H1 (cell line): ENCODE data around the gene CRK. TPM values are rescaled to one million over a fixed set of nuclear protein-coding genes. Genes with fewer than 3 reads are reported as not detected.
A peak's percentile ranks its signal among the peaks of the same experiment; 100 is the strongest.

ENCODE experiments used
- CTCF ChIA-PET: fragments of 300-600 bp; sonication (Branson Sonifier 250); formaldehyde crosslinking; loops from one replicate; lab custom pipeline; 2021; ENCODE audit not compliant: partially characterized antibody; lab: Charles Lee
- POLR2A ChIA-PET: fragments of 300-600 bp; sonication (Branson Sonifier 250); formaldehyde crosslinking; loops from one replicate; lab custom pipeline; 2021; ENCODE audit warnings: inconsistent platforms; ENCODE audit not compliant: partially characterized antibody; lab: Charles Lee
- DNase-seq, 2 experiments: peaks; one replicate each; pipeline versions ENCODE4 v3.0.0 to v3.0.0-alpha.2; 2010 to 2022; ENCODE audit warnings: low spot score in 2 of 2, low read depth in 1 of 2, mixed read lengths in 1 of 2
- FAIRE-seq: peaks from 2 replicates; lab custom pipeline; 2011; peaks lifted over from hg19 to GRCh38; lab: Jason Lieb, UNC
- H2AFZ ChIP-seq: 2 replicates; pipeline ENCODE4 v1.8.1; 2012; ENCODE audit warnings: low read length, inconsistent platforms
- H2AK5ac ChIP-seq: 2 replicates; pipeline ENCODE4 v1.6.1; 2013; ENCODE audit warnings: low read depth, low read length
- H2BK120ac ChIP-seq: replicated peaks from 2 replicates; pipeline ENCODE3; 2013; ENCODE audit warnings: low read depth, low read length, inconsistent platforms
- H2BK12ac ChIP-seq: 2 replicates; pipeline ENCODE4 v1.6.1; 2013; ENCODE audit warnings: low read depth, low read length
- H2BK15ac ChIP-seq: 2 replicates; pipeline ENCODE4 v1.6.1; 2013; ENCODE audit warnings: low read length
- H2BK20ac ChIP-seq: 2 replicates; pipeline ENCODE4 v1.6.1; 2013; ENCODE audit warnings: low read length
- H2BK5ac ChIP-seq: 2 replicates; pipeline ENCODE4 v1.6.1; 2013; ENCODE audit warnings: low read depth, low read length
- H3K14ac ChIP-seq: 2 replicates; pipeline ENCODE4 v1.6.1; 2013; ENCODE audit warnings: inconsistent platforms; ENCODE audit not compliant: insufficient read length
- H3K18ac ChIP-seq: 2 replicates; pipeline ENCODE4 v1.6.1; 2013; ENCODE audit warnings: low read length; ENCODE audit errors: extremely low read depth
- H3K23ac ChIP-seq: 2 replicates; pipeline ENCODE4 v1.6.1; 2013; ENCODE audit warnings: inconsistent platforms; ENCODE audit not compliant: insufficient read length
- H3K23me2 ChIP-seq: 2 replicates; pipeline ENCODE4 v1.6.1; 2013; ENCODE audit warnings: low read depth, low read length
- H3K27ac ChIP-seq: 2 replicates; pipeline ENCODE4 v1.6.1; 2011; ENCODE audit warnings: low read depth, low read length, inconsistent platforms
- H3K27me3 ChIP-seq, 4 experiments: replicated peaks in 1 of 4; 1 replicate in 1 of 4; 2 replicates in 3 of 4; pipeline versions ENCODE4 v1.6.1 to v1.8.1; 2011 to 2013; ENCODE audit warnings: low read length in 3 of 4, mild to moderate bottlenecking in 3 of 4, inconsistent platforms in 2 of 4, mixed read lengths in 2 of 4, moderate library complexity in 1 of 4; ENCODE audit not compliant: control insufficient read depth in 3 of 4, insufficient read depth in 3 of 4; ENCODE audit errors: extremely low read depth in 1 of 4
- H3K36me3 ChIP-seq, 4 experiments: 2 replicates each; pipeline versions ENCODE4 v1.6.1 to v1.8.1; 2011 to 2013; ENCODE audit warnings: mild to moderate bottlenecking in 4 of 4, low read length in 3 of 4, moderate library complexity in 2 of 4, control low read depth in 1 of 4, inconsistent platforms in 1 of 4; ENCODE audit not compliant: insufficient read depth in 4 of 4, control insufficient read depth in 2 of 4
- H3K4ac ChIP-seq: replicated peaks from 2 replicates; pipeline ENCODE3; 2013; ENCODE audit warnings: low read length, low read depth, mixed read lengths, inconsistent platforms; ENCODE audit not compliant: insufficient read length
- H3K4me1 ChIP-seq, 4 experiments: replicated peaks in 1 of 4; 1 replicate in 1 of 4; 2 replicates in 3 of 4; pipeline versions ENCODE4 v1.6.1 to v1.8.1; 2011 to 2013; ENCODE audit warnings: low read length in 3 of 4, inconsistent platforms in 2 of 4, mixed read lengths in 1 of 4; ENCODE audit not compliant: insufficient read depth in 4 of 4, control insufficient read depth in 3 of 4
- H3K4me2 ChIP-seq, 2 experiments: 2 replicates each; pipeline versions ENCODE4 v1.6.1 to v1.8.1; 2011 to 2013; ENCODE audit warnings: low read depth in 2 of 2, low read length in 2 of 2, control low read depth in 1 of 2, inconsistent platforms in 1 of 2, mild to moderate bottlenecking in 1 of 2; ENCODE audit not compliant: insufficient read depth in 1 of 2
- H3K4me3 ChIP-seq, 4 experiments: fragments of 200-600, 300-600 bp in 1 of 4; sonication (generic), shearing (Covaris generic), sonication (Bioruptor Twin) in 1 of 4; 2 replicates each; pipeline versions ENCODE4 v1.5.1 to v1.8.1; 2011 to 2016; ENCODE audit warnings: low read length in 4 of 4, low read depth in 3 of 4, control low read depth in 2 of 4, inconsistent platforms in 2 of 4, mild to moderate bottlenecking in 2 of 4, mixed read lengths in 1 of 4, moderate library complexity in 1 of 4; ENCODE audit not compliant: insufficient read depth in 2 of 4; ENCODE audit errors: extremely low read depth in 1 of 4
- H3K56ac ChIP-seq: replicated peaks from 2 replicates; pipeline ENCODE3; 2013; ENCODE audit warnings: low read depth, mild to moderate bottlenecking, mixed read lengths, low read length, inconsistent platforms; ENCODE audit not compliant: insufficient read length
- H3K79me1 ChIP-seq: 2 replicates; pipeline ENCODE4 v1.6.1; 2013; ENCODE audit warnings: low read depth, low read length, control low read depth
- H3K79me2 ChIP-seq, 2 experiments: 2 replicates each; pipeline versions ENCODE4 v1.6.1 to v1.8.1; 2012 to 2013; ENCODE audit warnings: low read length in 2 of 2, mild to moderate bottlenecking in 2 of 2, inconsistent platforms in 1 of 2; ENCODE audit not compliant: insufficient read depth in 2 of 2, control insufficient read depth in 1 of 2
- H3K9ac ChIP-seq, 4 experiments: replicated peaks in 1 of 4; 1 replicate in 1 of 4; 2 replicates in 3 of 4; pipeline versions ENCODE4 v1.6.1 to v1.8.1; 2011 to 2013; ENCODE audit warnings: low read depth in 3 of 4, low read length in 3 of 4, control low read depth in 2 of 4, mild to moderate bottlenecking in 2 of 4, moderate library complexity in 2 of 4, inconsistent platforms in 1 of 4; ENCODE audit errors: extremely low read depth in 1 of 4
- H3K9me3 ChIP-seq, 2 experiments: 2 replicates each; pipeline versions ENCODE4 v1.6.1 to v1.8.1; 2012 to 2013; ENCODE audit warnings: mild to moderate bottlenecking in 2 of 2, moderate library complexity in 2 of 2, control low read depth in 1 of 2, inconsistent platforms in 1 of 2, low read depth in 1 of 2, low read length in 1 of 2, mixed read lengths in 1 of 2; ENCODE audit not compliant: insufficient read depth in 2 of 2
- H4K20me1 ChIP-seq, 2 experiments: replicated peaks in 1 of 2; 2 replicates each; pipeline versions ENCODE3 to v1.8.1; 2011 to 2013; ENCODE audit warnings: inconsistent platforms in 2 of 2, low read length in 2 of 2, mild to moderate bottlenecking in 1 of 2; ENCODE audit not compliant: insufficient read depth in 2 of 2, control insufficient read depth in 1 of 2
- H4K5ac ChIP-seq: 2 replicates; pipeline ENCODE4 v1.6.1; 2013; ENCODE audit warnings: low read length, low read depth, mixed read lengths, inconsistent platforms; ENCODE audit not compliant: insufficient read length
- H4K8ac ChIP-seq: 2 replicates; pipeline ENCODE4 v1.8.0; 2013; ENCODE audit warnings: mild to moderate bottlenecking, moderate library complexity, low read length, inconsistent platforms; ENCODE audit not compliant: insufficient read depth; ENCODE audit errors: extremely low read depth
- H4K91ac ChIP-seq: replicated peaks from 2 replicates; pipeline ENCODE3; 2013; ENCODE audit warnings: low read length, mixed read lengths, inconsistent platforms; ENCODE audit not compliant: insufficient read length
- CBX8 ChIP-seq: fragments of 300-800, 300-1000 bp; sonication (generic); IDR thresholded peaks from 2 replicates; pipeline ENCODE4 v1.7.1; 2016; ENCODE audit warnings: low read depth, low read length, borderline replicate concordance
- HDAC2 ChIP-seq, 2 experiments: fragments of 300-600 bp in 1 of 2; sonication (generic) in 1 of 2; IDR thresholded peaks; 2 replicates each; pipeline ENCODE4 v1.6.1; 2011 to 2012; ENCODE audit warnings: low read depth in 2 of 2, low read length in 2 of 2, mild to moderate bottlenecking in 2 of 2, moderate library complexity in 2 of 2, borderline replicate concordance in 1 of 2, inconsistent platforms in 1 of 2
- KDM4A ChIP-seq: IDR thresholded peaks from one replicate; pipeline ENCODE4 v1.7.1; 2012; ENCODE audit warnings: low read depth, mild to moderate bottlenecking, moderate library complexity, low read length, inconsistent platforms; ENCODE audit not compliant: severe bottlenecking
- POLR2AphosphoS5 ChIP-seq: IDR thresholded peaks from 2 replicates; pipeline ENCODE4 v1.6.1; 2011; ENCODE audit warnings: low read depth, low read length
- SIN3A ChIP-seq, 2 experiments: IDR thresholded peaks in 1 of 2; conservative IDR thresholded peaks in 1 of 2; 2 replicates each; pipeline ENCODE4 v1.6.1; 2011 to 2012; ENCODE audit warnings: low read length in 2 of 2, improper control_type of control experiment in 1 of 2, low read depth in 1 of 2, mild to moderate bottlenecking in 1 of 2
- YY1 ChIP-seq: IDR thresholded peaks from 2 replicates; pipeline ENCODE4 v1.6.1; 2011; ENCODE audit warnings: low read depth, mild to moderate bottlenecking, low read length
- WGBS, 2 experiments: shearing (Covaris generic) in 1 of 2; methylation state at CpG; one replicate each; pipeline versions ENCODE4 v1.1.6 to v1.1.7; 2013 to 2015; ENCODE audit warnings: low lambda C conversion rate in 2 of 2, mixed read lengths in 2 of 2, inconsistent platforms in 1 of 2, low coverage in 1 of 2, missing lambda C conversion rate in 1 of 2; ENCODE audit not compliant: insufficient replicate concordance in 2 of 2, insufficient coverage in 1 of 2, insufficient read length in 1 of 2; ENCODE audit errors: extremely low coverage in 1 of 2, missing lambda C conversion rate in 1 of 2; 5-methylcytosine and 5-hydroxymethylcytosine counted together
- long read RNA-seq, 2 experiments: library from RNA in 1 of 2; library from capped mRNA in 1 of 2; stranded (forward); transcript quantifications; one replicate each; pipeline ENCODE4 v2.0.0, GENCODE V29; 2021; ENCODE audit warnings: inconsistent platforms in 1 of 2
- polyA minus RNA-seq, 3 experiments: library from RNA; depleted of rRNA, polyadenylated mRNA; stranded (reverse); fragments of >200 nt; gene quantifications; 1 replicate in 2 of 3; 2 replicates in 1 of 3; pipeline ENCODE4 v1.2.3, GENCODE V29; 2011
- polyA plus RNA-seq, 7 experiments: library from polyadenylated mRNA; depleted of rRNA in 3 of 7; stranded (reverse) in 5 of 7; unstranded in 2 of 7; fragments of >200 nt in 5 of 7; fragments of 200-250 nt in 2 of 7; gene quantifications; 1 replicate in 5 of 7; 2 replicates in 1 of 7; 4 replicates in 1 of 7; pipeline versions ENCODE4 v1.2.1 to v1.2.3, GENCODE V29; 2011 to 2013; ENCODE audit warnings: missing spikeins in 2 of 7, mixed read lengths in 2 of 7
- total RNA-seq: library from RNA; stranded (reverse); fragmentation: NEBNext Ultra II Directional; extraction: Animal tissue kit (Norgen Biotek cat#: 25700); gene quantifications from 2 replicates; pipeline ENCODE4 v1.2.1, GENCODE V29; 2021
- TF ChIP-seq, protein P1 (sequence below): IDR thresholded peaks from 2 replicates; pipeline ENCODE4 v1.6.1; 2012; ENCODE audit warnings: inconsistent platforms

The CRK gene
- total RNA-seq (51.9 and 57.1 TPM in 2 replicates), polyA plus RNA-seq (2011; rRNA removed) (25.7 and 32.8 TPM in 2 replicates), polyA minus RNA-seq (2011; rRNA and poly(A)+ RNA removed) (50.9 and 59.7 TPM in 2 replicates)
- polyA plus RNA-seq (2011; cell fraction: cytosol; rRNA removed), result 40.4 TPM
- 10.4 TPM for polyA plus RNA-seq (2011; cell fraction: nucleus; rRNA removed)
- 30.5 to 38.1 TPM (median 34.7 TPM) in 4 replicates for polyA plus RNA-seq (2012, experiment 1 of 2)
- polyA plus RNA-seq (2012, experiment 2 of 2), result 4.9 TPM
- polyA plus RNA-seq (2013, experiment 1 of 2), result 27.5 TPM
- polyA plus RNA-seq (2013, experiment 2 of 2), result 28.4 TPM
- 29.9 TPM for polyA minus RNA-seq (2011; cell fraction: cytosol; rRNA and poly(A)+ RNA removed)
- 17.3 TPM for polyA minus RNA-seq (2011; cell fraction: nucleus; rRNA and poly(A)+ RNA removed)
- long read RNA-seq, experiment 1, transcript CRK-201 (3 exons, 3,880 nt), result major isoform, 8 of 59 reads
- long read RNA-seq, experiment 1, partial matches to known transcripts, result 11 of 59 reads
- long read RNA-seq, experiment 1, other reads (novel, unspliced or antisense), result 36 of 59 reads
- long read RNA-seq, experiment 2, partial matches to known transcripts, result 3 of 8 reads
- long read RNA-seq, experiment 2, other reads (novel, unspliced or antisense), result 5 of 8 reads

DNA sequence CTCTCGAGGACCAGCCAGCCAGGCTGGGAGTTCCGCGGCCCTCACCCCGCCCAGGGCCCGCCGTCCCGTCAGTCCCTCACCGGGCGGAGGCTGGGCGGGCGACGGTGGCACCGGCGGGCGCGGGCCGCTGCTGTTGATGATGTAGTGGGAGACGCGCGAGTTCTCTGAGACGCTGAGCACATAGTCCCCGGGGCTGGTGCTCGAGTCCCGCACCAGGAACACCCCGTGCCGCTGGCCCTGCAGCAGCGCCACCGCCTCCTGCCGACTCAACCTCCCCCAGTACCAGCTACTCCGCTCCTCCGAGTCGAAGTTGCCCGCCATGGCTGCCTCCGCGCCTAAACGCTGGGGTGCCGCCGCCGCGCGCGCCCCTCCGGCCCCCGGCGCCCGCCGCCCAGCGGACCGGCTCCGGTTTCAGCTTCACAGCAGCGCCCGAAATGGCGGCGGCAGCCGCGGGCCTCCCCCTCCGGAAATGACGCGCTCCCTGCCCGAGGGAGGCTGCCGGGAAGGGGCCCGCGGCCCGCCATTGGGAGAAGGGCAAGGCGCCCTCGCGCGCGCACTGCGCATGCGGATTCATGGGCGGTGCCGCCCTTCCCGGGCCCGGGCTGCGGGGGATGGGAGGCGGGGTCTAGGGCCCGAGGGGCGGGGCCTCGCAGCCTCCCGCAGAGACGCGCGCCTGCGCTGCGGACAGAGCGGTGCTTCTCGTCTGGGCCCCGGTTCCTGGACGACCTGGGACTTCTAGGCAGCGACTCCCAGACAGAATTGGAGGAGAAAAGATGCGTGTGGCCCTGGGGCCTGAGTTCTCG is at the start of gene CRK:
Gene CRK (minus strand): TSS at position 436 of the 803 bp plus-strand sequence. CDS start 115 bp downstream, at position 321.
- no peak within 1 kb of the TSS for H2BK120ac ChIP-seq
- H4K20me1 ChIP-seq, result peaks cover 0 to 8% of the 10 kb centered on the region in 2 experiments
- H2AK5ac ChIP-seq, result no peak within 1 kb of the TSS
- H3K9ac ChIP-seq, result peak within 1 kb of the TSS; percentile 63 to 99 (median 96)
- peak within 1 kb of the TSS; percentile 78 for H3K4ac ChIP-seq
- peaks cover 9% of the 10 kb centered on the region for H3K23me2 ChIP-seq
- ChIA-PET POLR2A (interaction anchor here (0.6 to 2.2 kb wide), 16 partner anchors 9 to 78 kb away, joined by 3 to 10 read pairs (median 4); partner anchors contain the start of genes INPP5K, MYO1C and YWHAE), CTCF (interaction anchor here (1.5 to 3.4 kb wide), 3 partner anchors 33 to 90 kb away, joined by 3 to 15 read pairs (median 3); no protein-coding TSS in a partner anchor)
- H2BK20ac ChIP-seq, result no peak within 1 kb of the TSS
- H2BK5ac ChIP-seq, result peak within 1 kb of the TSS; percentile 85
- no peaks in the 10 kb centered on the region for H3K9me3 ChIP-seq
- H3K27me3 ChIP-seq, result no peaks in the 10 kb centered on the region
- no peak within 1 kb of the TSS; the same call in 1 of the 2 replicates for H2BK15ac ChIP-seq
- H3K27ac ChIP-seq, result peak within 1 kb of the TSS; percentile 84
- FAIRE-seq (no peak), DNase-seq (peak; percentile 85 to 99)
- H2AFZ ChIP-seq, result no peak within 1 kb of the TSS
- H3K56ac ChIP-seq, result peak within 1 kb of the TSS; percentile 82
- H4K8ac ChIP-seq, result peak within 1 kb of the TSS; percentile 93
- H3K79me2 ChIP-seq, result peaks cover 41 to 49% of the 10 kb centered on the region in 2 experiments
- peak within 1 kb of the TSS; percentile 75 to 92 (median 88) for H3K4me3 ChIP-seq
- peak within 1 kb of the TSS; percentile 86 to 94 for H3K4me2 ChIP-seq
- no peaks in the 10 kb centered on the region; the same call in 1 of the 2 replicates for H3K79me1 ChIP-seq
- H3K23ac ChIP-seq, result no peak within 1 kb of the TSS
- H3K18ac ChIP-seq, result peak within 1 kb of the TSS; percentile 60
- H3K36me3 ChIP-seq, result 0 out of 8 replicates have a peak, but pooled peaks cover 0 to 4% (median 0%) of the 10 kb centered on the region in 4 experiments
- H2BK12ac ChIP-seq, result peak within 1 kb of the TSS; percentile 55
- H3K4me1 ChIP-seq, result peaks cover 0 to 6% (median 3%) of the 10 kb centered on the region in 4 experiments; a peak in 3 of 7 replicates
- H4K5ac ChIP-seq, result peak within 1 kb of the TSS; percentile 88
- 1% methylated on average over 52 of the region's 93 CpGs; no CpG with 5 or more reads in 1 of the 2 experiments for WGBS, 2 experiments
- H3K14ac ChIP-seq, result no peak within 1 kb of the TSS
- H4K91ac ChIP-seq, result peak within 1 kb of the TSS; percentile 81
- peak; percentile 85 for TF ChIP-seq KDM4A
- TF ChIP-seq SIN3A (conservative IDR thresholded peaks at IDR 0.05 in 1 of 2, IDR thresholded peaks at IDR 0.05 in 1 of 2; ENCODE audit: low read depth in 1 of 2, low read length in 2 of 2), result peak; percentile 54 to 83; a peak in 2 of 4 replicates
- peak; percentile 65 for TF ChIP-seq POLR2AphosphoS5
- TF ChIP-seq, protein P1, sequence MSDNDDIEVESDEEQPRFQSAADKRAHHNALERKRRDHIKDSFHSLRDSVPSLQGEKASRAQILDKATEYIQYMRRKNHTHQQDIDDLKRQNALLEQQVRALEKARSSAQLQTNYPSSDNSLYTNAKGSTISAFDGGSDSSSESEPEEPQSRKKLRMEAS, result peak; percentile 64
- no peak for TF ChIP-seq CBX8
- peak; percentile 99 for TF ChIP-seq YY1
- peak in 1 of 2 experiments; percentile 55; a peak in 1 of 4 replicates for TF ChIP-seq HDAC2 (IDR thresholded peaks at IDR 0.05; ENCODE audit: borderline replicate concordance in 1 of 2, low read depth in 2 of 2, low read length in 2 of 2)
